Neuron (in vitro differentiated cells): ENCODE results near the gene ALDH1A3.

Experiments used
- H2AFZ ChIP-seq: one replicate; pipeline ENCODE4 v1.6.1; 2013; ENCODE audit warnings: low read depth, mild to moderate bottlenecking, inconsistent platforms, low read length, moderate library complexity
- H3K27me3 ChIP-seq: one replicate; pipeline ENCODE4 v1.6.1; 2013; ENCODE audit warnings: low read length; ENCODE audit not compliant: insufficient read depth
- H3K36me3 ChIP-seq: one replicate; pipeline ENCODE4 v1.6.1; 2013; ENCODE audit warnings: low read length; ENCODE audit not compliant: insufficient read depth
- H3K4me1 ChIP-seq: one replicate; pipeline ENCODE4 v1.6.1; 2013; ENCODE audit warnings: low read length; ENCODE audit not compliant: insufficient read depth
- H3K4me3 ChIP-seq: 2 replicates; pipeline ENCODE4 v1.5.1; 2013; ENCODE audit warnings: mild to moderate bottlenecking, low read length, moderate library complexity
- H3K9me3 ChIP-seq: one replicate; pipeline ENCODE4 v1.6.1; 2013; ENCODE audit warnings: low read length

The ALDH1A3 gene

GRCh38 chr15:100895721-100896120 lies 16.1 kb downstream of the ALDH1A3 start:
- Histone ChIP-seq H3K4me1 (peaks cover 9% of the 10 kb centered on the region), H3K9me3 (no peaks in the 10 kb centered on the region), H3K4me3 (no peak overlapping the region), H3K27me3 (peaks cover 7% of the 10 kb centered on the region), H3K36me3 (no peaks in the 10 kb centered on the region), H2AFZ (no peak overlapping the region)

DNA sequence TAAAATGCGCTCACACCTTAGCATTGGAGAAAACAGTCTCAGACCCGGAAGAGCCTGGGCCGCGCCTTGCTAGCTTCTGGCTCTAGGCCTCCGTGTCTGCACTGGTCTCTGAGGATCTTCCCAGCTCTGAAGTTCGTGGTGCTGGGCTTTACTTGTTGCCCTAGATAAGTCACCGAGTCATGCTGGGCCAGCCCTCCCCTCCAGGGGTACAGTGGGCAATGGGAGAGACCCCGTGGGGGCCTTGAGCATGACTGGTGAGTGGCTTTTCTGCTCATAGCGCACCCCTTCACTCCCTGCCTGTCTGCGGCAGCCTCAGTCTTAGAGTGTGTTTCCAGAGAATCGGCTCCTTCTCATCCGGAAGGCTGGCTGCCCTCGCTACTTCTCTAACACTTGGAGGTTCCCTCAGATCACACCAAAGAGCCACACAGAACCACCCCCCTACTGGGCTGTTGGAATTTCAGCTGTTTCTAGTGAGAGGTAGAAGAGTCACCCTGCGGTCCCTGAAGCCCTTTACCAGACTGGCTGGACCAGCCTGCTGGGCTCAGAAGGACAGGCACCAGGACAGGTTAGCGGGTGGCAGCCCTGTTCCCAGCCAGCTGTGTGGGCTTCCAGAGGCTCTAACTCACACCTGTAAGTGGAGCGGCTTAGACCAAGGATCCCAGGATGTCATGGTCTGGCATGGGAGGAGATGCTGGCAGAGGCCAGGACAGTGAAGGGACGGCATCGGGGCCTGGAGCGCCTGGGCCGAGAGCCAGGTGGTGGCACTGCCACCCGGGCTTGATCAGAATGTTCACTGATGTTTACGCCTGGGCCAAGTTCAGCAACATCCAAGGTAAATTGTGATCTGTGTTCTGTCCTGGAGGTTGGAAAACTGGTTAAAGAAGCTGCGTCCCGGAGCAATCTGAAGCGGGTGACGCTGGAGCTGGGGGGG lies 17.9 kb downstream of the ALDH1A3 start:
- H2AFZ ChIP-seq: no peak overlapping the region
- H3K4me3 ChIP-seq: no peak overlapping the region
- peaks cover 5% of the 10 kb centered on the region for H3K4me1 ChIP-seq
- peaks cover 7% of the 10 kb centered on the region for H3K27me3 ChIP-seq
- H3K36me3 ChIP-seq: no peaks in the 10 kb centered on the region
- no peaks in the 10 kb centered on the region for H3K9me3 ChIP-seq

GRCh38 chr15:100898152-100898490 lies 18.5 kb downstream of the ALDH1A3 start:
- Histone ChIP-seq H3K36me3 (no peaks in the 10 kb centered on the region), H3K9me3 (no peaks in the 10 kb centered on the region), H3K27me3 (peaks cover 7% of the 10 kb centered on the region), H3K4me3 (no peak overlapping the region), H2AFZ (no peak overlapping the region), H3K4me1 (peaks cover 5% of the 10 kb centered on the region)

DNA sequence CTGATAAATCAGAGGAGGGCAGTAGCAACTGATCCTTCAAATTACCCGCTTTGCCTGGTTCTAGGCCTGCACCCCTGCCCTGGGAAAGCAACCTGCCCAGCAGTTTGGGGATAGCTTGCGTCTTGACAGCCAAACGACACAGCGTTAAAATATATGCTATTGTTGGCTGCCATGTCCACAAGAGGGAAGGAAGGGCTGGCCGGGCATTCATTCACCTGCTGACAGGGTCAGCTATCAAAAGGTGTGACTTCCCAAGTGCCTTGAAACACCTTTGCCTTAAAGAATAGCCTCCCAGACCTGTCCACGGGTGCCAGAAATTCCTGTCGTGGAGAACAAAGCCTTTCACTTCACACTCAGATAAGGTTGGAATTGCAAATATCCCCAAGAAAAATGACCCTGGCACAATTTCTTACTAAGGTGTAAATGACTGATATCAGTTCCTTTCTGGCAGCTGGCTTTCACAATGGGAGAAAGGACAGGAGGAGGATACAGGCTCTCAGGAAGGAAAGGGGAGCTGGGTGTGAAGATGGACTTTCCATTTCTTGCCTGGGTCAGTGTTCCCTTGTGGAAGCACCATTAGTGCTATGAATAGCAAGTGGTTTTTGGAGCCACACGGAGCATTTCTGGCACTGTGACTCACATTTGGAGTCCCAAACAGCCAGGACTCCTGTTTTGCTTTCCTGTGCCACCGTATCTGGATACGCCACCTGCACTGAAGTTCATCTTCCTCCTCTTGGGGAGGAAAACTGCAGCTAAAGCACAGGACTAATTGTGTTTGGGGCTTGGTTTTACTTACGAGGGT lies 19.2 kb downstream of the ALDH1A3 start:
- H3K27me3 ChIP-seq: peaks cover 7% of the 10 kb centered on the region
- H3K36me3 ChIP-seq: no peaks in the 10 kb centered on the region
- no peaks in the 10 kb centered on the region for H3K9me3 ChIP-seq
- peaks cover 5% of the 10 kb centered on the region for H3K4me1 ChIP-seq
- H2AFZ ChIP-seq: no peak overlapping the region
- H3K4me3 ChIP-seq: no peak overlapping the region

DNA sequence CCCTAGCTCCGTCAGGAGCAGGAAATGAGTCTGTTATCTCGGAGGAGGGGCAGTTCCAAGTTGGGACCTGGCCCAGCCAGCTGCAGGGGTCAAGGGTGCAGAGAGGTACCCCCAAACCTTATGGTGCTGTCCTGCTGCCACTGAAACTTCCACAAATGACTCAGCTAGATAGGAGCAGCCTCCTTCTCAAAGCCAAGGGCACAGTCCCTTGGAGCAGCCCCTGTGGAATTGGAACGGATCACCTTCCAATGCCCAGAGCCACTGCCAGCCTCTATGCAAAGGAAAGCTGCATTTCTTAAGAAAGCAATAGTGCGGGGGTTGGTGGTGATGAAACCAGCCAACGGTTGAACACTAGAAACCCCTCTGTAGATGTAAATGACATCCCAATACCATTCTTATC lies 20.0 kb downstream of the ALDH1A3 start:
- Histone ChIP-seq H3K36me3 (no peaks in the 10 kb centered on the region), H3K4me3 (no peak overlapping the region), H3K27me3 (peaks cover 7% of the 10 kb centered on the region), H3K9me3 (no peaks in the 10 kb centered on the region), H2AFZ (no peak overlapping the region), H3K4me1 (peaks cover 5% of the 10 kb centered on the region)

GRCh38 chr15:100900136-100900794 lies 20.6 kb downstream of the ALDH1A3 start:
- no peaks in the 10 kb centered on the region for H3K36me3 ChIP-seq

GRCh38 chr15:100900795-100901169 lies 21.2 kb downstream of the ALDH1A3 start:
- Histone ChIP-seq H3K36me3 (no peaks in the 10 kb centered on the region), H3K4me3 (no peak overlapping the region), H2AFZ (no peak overlapping the region), H3K4me1 (peaks cover 5% of the 10 kb centered on the region), H3K27me3 (peaks cover 5% of the 10 kb centered on the region), H3K9me3 (no peaks in the 10 kb centered on the region)

More at GRCh38 chr15:100900136-100900794, 20.6 kb downstream of the ALDH1A3 start:
- Histone ChIP-seq H3K4me3 (no peak overlapping the region), H2AFZ (no peak overlapping the region), H3K4me1 (peaks cover 5% of the 10 kb centered on the region), H3K27me3 (peaks cover 7% of the 10 kb centered on the region), H3K9me3 (no peaks in the 10 kb centered on the region)

GRCh38 chr15:100901296-100901695 lies 21.7 kb downstream of the ALDH1A3 start:
- Histone ChIP-seq H3K36me3 (no peaks in the 10 kb centered on the region), H3K9me3 (no peaks in the 10 kb centered on the region), H3K4me3 (no peak overlapping the region), H3K4me1 (peaks cover 5% of the 10 kb centered on the region), H2AFZ (no peak overlapping the region), H3K27me3 (peaks cover 5% of the 10 kb centered on the region)

- H3K9me3 ChIP-seq: no peaks in the 10 kb centered on the region
- H3K4me1 ChIP-seq: peaks cover 5% of the 10 kb centered on the region
- H3K36me3 ChIP-seq: no peaks in the 10 kb centered on the region
- H2AFZ ChIP-seq: no peak overlapping the region
- H3K4me3 ChIP-seq: no peak overlapping the region
- H3K27me3 ChIP-seq: peaks cover 5% of the 10 kb centered on the region
Observed at GRCh38 chr15:100901702-100902435, 22.2 kb downstream of the ALDH1A3 start.

GRCh38 chr15:100902436-100903167 lies 23.0 kb downstream of the ALDH1A3 start:
- H2AFZ ChIP-seq: no peak overlapping the region
- H3K9me3 ChIP-seq: no peaks in the 10 kb centered on the region
- H3K4me1 ChIP-seq: peaks cover 5% of the 10 kb centered on the region
- no peak overlapping the region for H3K4me3 ChIP-seq
- no peaks in the 10 kb centered on the region for H3K36me3 ChIP-seq
- H3K27me3 ChIP-seq: peaks cover 5% of the 10 kb centered on the region

DNA sequence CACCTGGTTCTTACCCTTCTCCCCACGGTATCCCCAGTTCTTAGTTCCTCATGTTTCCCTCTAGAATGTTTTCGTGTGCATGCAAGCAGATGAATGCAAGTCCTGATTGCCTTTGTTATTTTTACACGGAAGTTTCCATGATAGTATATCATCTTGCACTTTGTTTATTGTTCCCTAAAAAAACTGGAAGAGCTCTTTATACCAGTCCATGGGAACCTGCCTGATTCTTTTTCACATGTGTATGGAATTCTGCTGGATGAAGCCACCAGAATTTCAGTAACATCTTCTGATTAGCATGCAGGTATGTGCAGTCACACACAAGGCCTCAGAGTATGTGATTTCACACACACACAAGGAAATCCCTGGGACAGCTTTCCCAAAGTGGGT lies 23.5 kb downstream of the ALDH1A3 start:
- Histone ChIP-seq H3K36me3 (no peaks in the 10 kb centered on the region), H3K9me3 (no peaks in the 10 kb centered on the region), H3K4me1 (peaks cover 5% of the 10 kb centered on the region), H3K4me3 (no peak overlapping the region), H2AFZ (no peak overlapping the region), H3K27me3 (peaks cover 5% of the 10 kb centered on the region)

GRCh38 chr15:100905850-100906249 lies 26.2 kb downstream of the ALDH1A3 start:
- Histone ChIP-seq H3K27me3 (no peaks in the 10 kb centered on the region), H3K36me3 (no peaks in the 10 kb centered on the region), H3K9me3 (no peaks in the 10 kb centered on the region), H3K4me1 (peaks cover 2% of the 10 kb centered on the region), H3K4me3 (no peak overlapping the region), H2AFZ (no peak overlapping the region)
